ENCODE results near the gene THOC6. TPM values are rescaled to one million over a fixed set of nuclear protein-coding genes. Genes with fewer than 3 reads are reported as not detected.

Gene THOC6
- polyA plus RNA-seq, 1 donor from 2014 or later, result 11.4 TPM

- Histone ChIP-seq H3K4me3 (ENCODE audit: low read length) (no peak overlapping the region), H3K9ac (ENCODE audit: low read length) (no peak overlapping the region)
Observed at GRCh38 chr16:3029491-3030221, 5.8 kb downstream of the THOC6 start.

More at GRCh38 chr16:3029491-3030221, 5.8 kb downstream of the THOC6 start:
- no peaks in the 10 kb centered on the region for H4K20me1 ChIP-seq (ENCODE audit: insufficient read depth)
- no peaks in the 10 kb centered on the region for H3F3A ChIP-seq (ENCODE audit: insufficient read depth, low read length, poor library complexity, severe bottlenecking)
- H3K9me3 ChIP-seq (ENCODE audit: low read length), result no peaks in the 10 kb centered on the region
- no peak for TF ChIP-seq CTCF (IDR thresholded peaks at IDR 0.05; ENCODE audit: poor library complexity, severe bottlenecking)
- TF ChIP-seq EZH2 (IDR thresholded peaks at IDR 0.05; ENCODE audit: borderline replicate concordance, insufficient read depth, low read length, poor library complexity, severe bottlenecking), result no peak
- no peak for TF ChIP-seq MXI1 (conservative IDR thresholded peaks at IDR 0.05; ENCODE audit: poor library complexity, severe bottlenecking)
- TF ChIP-seq EP300 (conservative IDR thresholded peaks at IDR 0.05; ENCODE audit: poor library complexity, severe bottlenecking), result no peak
- TF ChIP-seq RAD21 (conservative IDR thresholded peaks at IDR 0.05), result no peak
- TF ChIP-seq REST (IDR thresholded peaks at IDR 0.05; ENCODE audit: borderline replicate concordance), result no peak
- no peak for TF ChIP-seq POLR2AphosphoS5 (IDR thresholded peaks at IDR 0.05)
- TF ChIP-seq SMC3 (conservative IDR thresholded peaks at IDR 0.05; ENCODE audit: poor library complexity), result no peak
- no peak for TF ChIP-seq TAF1 (IDR thresholded peaks at IDR 0.05; ENCODE audit: low read depth)
- no peaks in the 10 kb centered on the region for H3K79me2 ChIP-seq (replicated peaks; ENCODE audit: insufficient read depth, low read length)
- no peak overlapping the region for H2AFZ ChIP-seq (ENCODE audit: low read depth, low read length)
- no peaks in the 10 kb centered on the region for H3K36me3 ChIP-seq (ENCODE audit: insufficient read depth, low read length)
- no peak overlapping the region for H3K4me2 ChIP-seq (ENCODE audit: low read length)
- H3K9me2 ChIP-seq (ENCODE audit: insufficient read depth, low read length), result no peaks in the 10 kb centered on the region
- peaks cover 24% of the 10 kb centered on the region for H3K27me3 ChIP-seq (ENCODE audit: insufficient read depth, low read depth, low read length)
- H3K27ac ChIP-seq (ENCODE audit: low read length), result no peak overlapping the region
